Measurements from ENCODE around the gene RBM33.

GRCh38 chr7:155625557-155625956 lies 18.9 kb upstream of the RBM33 start:
- no peak for TF ChIP-seq CTCF (conservative IDR thresholded peaks at IDR 0.05)
- no peak for TF ChIP-seq ZFX (IDR thresholded peaks at IDR 0.05)

Measured in C4-2B (cell line).